Panc1 (cell line): ENCODE results near the gene PDE9A. TPM values are rescaled to one million over a fixed set of nuclear protein-coding genes. Genes with fewer than 3 reads are reported as not detected.

Source experiments
- ATAC-seq: fragments of 200-7000 bp; cut with Tn5 transposase; 2 replicates; pipeline ENCODE4 v1.9.1; 2020; ENCODE audit warnings: mild to moderate bottlenecking, moderate library complexity
- BruUV-seq: library from RNA; stranded (reverse); fragments of 400-500 nt; replicated peaks from 2 replicates; lab custom pipeline; 2021; lab: Mats Ljungman, UMichigan
- CTCF ChIA-PET: fragments of 300-600 bp; sonication (Branson Sonifier 250); formaldehyde crosslinking; loops from one replicate; lab custom pipeline; 2022; ENCODE audit warnings: antibody characterized with exemption; lab: Charles Lee
- POLR2A ChIA-PET: fragments of 300-600 bp; sonication (Branson Sonifier 250); formaldehyde crosslinking; loops from one replicate; lab custom pipeline; 2022; ENCODE audit warnings: antibody characterized with exemption; lab: Charles Lee
- DNase-seq: peaks from one replicate; pipeline ENCODE4 v3.0.0-alpha.2; 2010; ENCODE audit warnings: low read depth, low spot score
- H3K27ac ChIP-seq: 2 replicates; pipeline ENCODE4 v1.5.1; 2011; ENCODE audit warnings: mild to moderate bottlenecking, low read length, inconsistent platforms
- H3K27me3 ChIP-seq: fragments of 200-500 bp; sonication (Bioruptor generic); 2 replicates; pipeline ENCODE4 v1.6.0; 2014; ENCODE audit warnings: low read length, inconsistent platforms; ENCODE audit not compliant: control insufficient read depth, insufficient read depth
- H3K36me3 ChIP-seq: fragments of 200-500 bp; sonication (Bioruptor generic); 2 replicates; pipeline ENCODE4 v1.5.1; 2014; ENCODE audit warnings: inconsistent platforms, mild to moderate bottlenecking, low read length, moderate library complexity; ENCODE audit not compliant: control insufficient read depth, insufficient read depth
- H3K4me1 ChIP-seq: 2 replicates; pipeline ENCODE4 v1.5.1; 2011; ENCODE audit warnings: inconsistent platforms, mild to moderate bottlenecking, low read length, moderate library complexity; ENCODE audit not compliant: control insufficient read depth, insufficient read depth
- H3K4me3 ChIP-seq, 2 experiments: 2 replicates each; pipeline ENCODE4 v1.5.1; 2011 to 2012; ENCODE audit warnings: low read depth in 2 of 2, low read length in 2 of 2, mild to moderate bottlenecking in 2 of 2, inconsistent platforms in 1 of 2, moderate library complexity in 1 of 2
- H3K9me3 ChIP-seq: fragments of 200-500 bp; sonication (Bioruptor generic); 2 replicates; pipeline ENCODE4 v1.5.1; 2014; ENCODE audit warnings: low read depth, mild to moderate bottlenecking, inconsistent platforms, low read length, moderate library complexity; ENCODE audit not compliant: control insufficient read depth, insufficient read depth
- POLR2AphosphoS5 ChIP-seq: IDR thresholded peaks from 2 replicates; pipeline ENCODE4 v1.6.1; 2012; ENCODE audit warnings: mild to moderate bottlenecking, low read depth, low read length, moderate library complexity
- SIN3A ChIP-seq: IDR thresholded peaks from 2 replicates; pipeline ENCODE4 v1.6.1; 2012; ENCODE audit warnings: low read depth, mild to moderate bottlenecking, low read length, moderate library complexity, borderline replicate concordance; ENCODE audit not compliant: insufficient read depth
- TCF7L2 ChIP-seq: IDR thresholded peaks from 2 replicates; pipeline ENCODE4 v1.6.1; 2011; ENCODE audit warnings: mild to moderate bottlenecking, low read depth, low read length, inconsistent platforms
- in situ Hi-C: cut with HindIII; loops from 2 replicates; pipeline ENCODE4 v1.10.0; 2016; ENCODE audit warnings: low sequenced_read_pairs, low pct_unique_long_range_greater_than_20kb
- intact Hi-C: fragments of 100-400 bp; cut with micrococcal nuclease; formaldehyde crosslinking; loops from one replicate; pipeline ENCODE4 v1.10.0; 2022; ENCODE audit not compliant: unreplicated experiment
- total RNA-seq: library from RNA; stranded (reverse); gene quantifications from one replicate; pipeline ENCODE4 v1.2.1, GENCODE V29; 2021; ENCODE audit not compliant: unreplicated experiment
- TF ChIP-seq, protein P1 (sequence below), 2 experiments: IDR thresholded peaks; 2 replicates each; pipeline ENCODE4 v1.6.1; 2011 to 2012; ENCODE audit warnings: low read depth in 2 of 2, control low read depth in 1 of 2, low read length in 1 of 2, mild to moderate bottlenecking in 1 of 2, moderate library complexity in 1 of 2; ENCODE audit not compliant: insufficient read depth in 1 of 2
- TF ChIP-seq, protein P2 (sequence below): fragments of 450-650 bp; IDR thresholded peaks from 2 replicates; pipeline ENCODE4 v1.5.1; 2017; ENCODE audit warnings: mild to moderate bottlenecking

PDE9A gene
- total RNA-seq, 1 experiment from 2014 or later, result 0.72 TPM

DNA sequence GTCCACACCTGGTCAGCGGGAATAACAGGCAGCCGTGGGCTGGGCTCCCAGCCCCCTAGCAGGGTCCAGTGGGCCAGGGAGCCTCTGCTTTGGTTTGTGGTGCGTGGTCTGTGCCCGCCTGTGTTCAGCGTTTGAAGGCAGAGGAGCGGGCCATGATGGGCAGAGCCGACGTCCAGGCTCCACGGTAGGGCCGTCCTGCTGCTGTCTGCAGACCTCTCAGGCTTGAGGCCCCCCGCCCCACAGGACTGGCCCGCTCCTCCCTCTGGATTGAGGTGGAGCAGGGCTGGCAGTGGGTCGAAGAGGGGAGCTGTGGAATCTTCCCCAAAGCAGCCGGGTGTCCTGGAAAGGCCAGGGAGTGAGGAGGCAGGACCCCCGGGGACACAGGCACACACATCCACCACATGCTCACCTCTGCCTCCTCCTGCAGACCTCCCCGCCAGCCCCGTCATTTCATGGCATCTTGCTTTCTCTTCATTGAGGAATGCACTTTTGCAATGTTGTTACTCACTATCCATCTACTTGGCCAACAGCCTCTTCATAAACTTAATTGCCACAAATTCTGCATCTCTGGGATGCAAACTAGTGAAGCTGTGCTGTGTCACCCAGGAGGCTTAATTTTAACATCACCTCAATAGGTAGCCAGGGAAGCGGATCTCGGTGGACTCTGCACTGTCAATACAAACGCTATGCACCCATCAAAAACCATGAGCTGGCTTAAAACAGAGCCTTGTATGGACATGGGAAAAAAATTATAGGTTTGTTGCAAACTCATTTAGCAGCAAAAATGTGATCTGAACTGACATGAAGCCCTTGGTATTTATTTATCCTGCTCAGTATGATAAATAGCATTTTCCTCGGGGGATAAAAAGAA, 85.9 kb downstream of the PDE9A start:
- Histone ChIP-seq H3K27me3 (no peaks in the 10 kb centered on the region; the same call in 1 of the 2 replicates), H3K4me1 (no peaks in the 10 kb centered on the region), H3K36me3 (no peaks in the 10 kb centered on the region), H3K9me3 (no peaks in the 10 kb centered on the region), H3K27ac (no peak overlapping the region), H3K4me3 (no peak overlapping the region)
- no TSS peak for BruUV-seq
- ATAC-seq (no peak), DNase-seq (no peak)
- POLR2A ChIA-PET, result no interaction called here
- TF ChIP-seq SIN3A (no peak), TCF7L2 (no peak), POLR2AphosphoS5 (no peak)
- TF ChIP-seq, protein P1, sequence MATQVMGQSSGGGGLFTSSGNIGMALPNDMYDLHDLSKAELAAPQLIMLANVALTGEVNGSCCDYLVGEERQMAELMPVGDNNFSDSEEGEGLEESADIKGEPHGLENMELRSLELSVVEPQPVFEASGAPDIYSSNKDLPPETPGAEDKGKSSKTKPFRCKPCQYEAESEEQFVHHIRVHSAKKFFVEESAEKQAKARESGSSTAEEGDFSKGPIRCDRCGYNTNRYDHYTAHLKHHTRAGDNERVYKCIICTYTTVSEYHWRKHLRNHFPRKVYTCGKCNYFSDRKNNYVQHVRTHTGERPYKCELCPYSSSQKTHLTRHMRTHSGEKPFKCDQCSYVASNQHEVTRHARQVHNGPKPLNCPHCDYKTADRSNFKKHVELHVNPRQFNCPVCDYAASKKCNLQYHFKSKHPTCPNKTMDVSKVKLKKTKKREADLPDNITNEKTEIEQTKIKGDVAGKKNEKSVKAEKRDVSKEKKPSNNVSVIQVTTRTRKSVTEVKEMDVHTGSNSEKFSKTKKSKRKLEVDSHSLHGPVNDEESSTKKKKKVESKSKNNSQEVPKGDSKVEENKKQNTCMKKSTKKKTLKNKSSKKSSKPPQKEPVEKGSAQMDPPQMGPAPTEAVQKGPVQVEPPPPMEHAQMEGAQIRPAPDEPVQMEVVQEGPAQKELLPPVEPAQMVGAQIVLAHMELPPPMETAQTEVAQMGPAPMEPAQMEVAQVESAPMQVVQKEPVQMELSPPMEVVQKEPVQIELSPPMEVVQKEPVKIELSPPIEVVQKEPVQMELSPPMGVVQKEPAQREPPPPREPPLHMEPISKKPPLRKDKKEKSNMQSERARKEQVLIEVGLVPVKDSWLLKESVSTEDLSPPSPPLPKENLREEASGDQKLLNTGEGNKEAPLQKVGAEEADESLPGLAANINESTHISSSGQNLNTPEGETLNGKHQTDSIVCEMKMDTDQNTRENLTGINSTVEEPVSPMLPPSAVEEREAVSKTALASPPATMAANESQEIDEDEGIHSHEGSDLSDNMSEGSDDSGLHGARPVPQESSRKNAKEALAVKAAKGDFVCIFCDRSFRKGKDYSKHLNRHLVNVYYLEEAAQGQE (IDR thresholded peaks at IDR 0.05; ENCODE audit: insufficient read depth in 1 of 2, low read depth in 2 of 2, low read length in 1 of 2), result no peak
- TF ChIP-seq, protein P2, sequence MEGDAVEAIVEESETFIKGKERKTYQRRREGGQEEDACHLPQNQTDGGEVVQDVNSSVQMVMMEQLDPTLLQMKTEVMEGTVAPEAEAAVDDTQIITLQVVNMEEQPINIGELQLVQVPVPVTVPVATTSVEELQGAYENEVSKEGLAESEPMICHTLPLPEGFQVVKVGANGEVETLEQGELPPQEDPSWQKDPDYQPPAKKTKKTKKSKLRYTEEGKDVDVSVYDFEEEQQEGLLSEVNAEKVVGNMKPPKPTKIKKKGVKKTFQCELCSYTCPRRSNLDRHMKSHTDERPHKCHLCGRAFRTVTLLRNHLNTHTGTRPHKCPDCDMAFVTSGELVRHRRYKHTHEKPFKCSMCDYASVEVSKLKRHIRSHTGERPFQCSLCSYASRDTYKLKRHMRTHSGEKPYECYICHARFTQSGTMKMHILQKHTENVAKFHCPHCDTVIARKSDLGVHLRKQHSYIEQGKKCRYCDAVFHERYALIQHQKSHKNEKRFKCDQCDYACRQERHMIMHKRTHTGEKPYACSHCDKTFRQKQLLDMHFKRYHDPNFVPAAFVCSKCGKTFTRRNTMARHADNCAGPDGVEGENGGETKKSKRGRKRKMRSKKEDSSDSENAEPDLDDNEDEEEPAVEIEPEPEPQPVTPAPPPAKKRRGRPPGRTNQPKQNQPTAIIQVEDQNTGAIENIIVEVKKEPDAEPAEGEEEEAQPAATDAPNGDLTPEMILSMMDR, result no peak
- CTCF ChIA-PET, result no interaction called here
- in situ Hi-C loops (no loop called here), intact Hi-C loops (no loop called here)

DNA sequence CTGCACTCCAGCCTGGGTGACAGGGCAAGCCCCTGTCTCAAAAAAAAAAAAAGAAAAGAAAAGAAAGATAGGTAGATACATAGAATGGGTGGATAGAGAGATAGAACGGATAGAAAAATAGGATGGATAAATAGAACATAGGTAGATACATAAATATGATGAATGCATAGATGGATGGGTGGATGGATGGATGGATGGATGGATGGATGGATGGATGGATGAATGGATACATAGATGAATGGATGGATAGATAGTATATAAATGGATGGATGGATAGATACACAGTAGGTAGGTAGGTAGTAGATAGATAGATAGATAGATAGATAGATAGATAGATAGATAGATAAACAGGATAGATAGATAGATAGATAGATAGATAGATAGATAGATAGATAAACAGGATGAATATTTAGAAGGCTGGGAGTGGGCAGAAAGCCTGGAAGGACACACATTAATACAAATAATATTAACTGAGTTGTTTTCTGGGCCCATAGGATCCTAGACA, 87.0 kb downstream of the PDE9A start:
- no peaks in the 10 kb centered on the region for H3K4me1 ChIP-seq
- no peaks in the 10 kb centered on the region for H3K9me3 ChIP-seq
- intact Hi-C loops, result no loop called here
- H3K27ac ChIP-seq, result no peak overlapping the region
- no peaks in the 10 kb centered on the region; the same call in 1 of the 2 replicates for H3K27me3 ChIP-seq
- DNase-seq, result no peak
- no peak for ATAC-seq
- TF ChIP-seq, protein P2, result no peak
- TF ChIP-seq, protein P1 (IDR thresholded peaks at IDR 0.05; ENCODE audit: insufficient read depth in 1 of 2, low read depth in 2 of 2, low read length in 1 of 2), result no peak
- TF ChIP-seq SIN3A (no peak), POLR2AphosphoS5 (no peak), TCF7L2 (no peak)
- ChIA-PET POLR2A (no interaction called here), CTCF (no interaction called here)
- H3K4me3 ChIP-seq, result no peak overlapping the region
- in situ Hi-C loops, result no loop called here
- no peaks in the 10 kb centered on the region for H3K36me3 ChIP-seq
- BruUV-seq, result no TSS peak
